Left lung (tissue), 10 donors: ENCODE results near the gene ZDHHC17. TPM values are rescaled to one million over a fixed set of nuclear protein-coding genes. Genes with fewer than 3 reads are reported as not detected.

Experiments used
- ATAC-seq: fragments of 200-7000 bp; cut with Tn5 transposase; one replicate; pipeline ENCODE4 v1.9.1; 2020; ENCODE audit warnings: moderate library complexity
- DNase-seq, 4 donors: peaks; one replicate each; pipeline ENCODE4 v3.0.0-alpha.2; 2013 to 2020
- H3K27ac ChIP-seq, 2 donors: fragments of 200-600 bp; sonication (generic) in 1 of 2; one replicate each; pipeline versions ENCODE4 v1.5.0 to v1.8.0; 2020 to 2021
- H3K27me3 ChIP-seq, 2 donors: fragments of 200-600 bp; sonication (generic) in 1 of 2; one replicate each; pipeline versions ENCODE4 v1.5.0 to v1.8.0; 2020 to 2021
- H3K36me3 ChIP-seq, 2 donors: fragments of 200-600 bp; sonication (generic) in 1 of 2; one replicate each; pipeline versions ENCODE4 v1.5.0 to v1.8.0; 2020 to 2021
- H3K4me1 ChIP-seq, 2 donors: fragments of 200-600 bp; one replicate each; pipeline ENCODE4 v1.8.0; 2021
- H3K4me3 ChIP-seq, 2 donors: fragments of 200-600 bp; sonication (generic) in 1 of 2; one replicate each; pipeline versions ENCODE4 v1.5.0 to v1.8.0; 2020 to 2021; ENCODE audit warnings: mild to moderate bottlenecking in 1 of 2
- H3K9me3 ChIP-seq, 2 donors: fragments of 200-600 bp; sonication (generic) in 1 of 2; one replicate each; pipeline versions ENCODE4 v1.5.0 to v1.8.0; 2020 to 2021
- intact Hi-C, 2 donors: fragments of 100-400 bp; cut with DNase I; formaldehyde crosslinking; loops; one replicate each; pipeline versions ENCODE4 v1.11.2 to v1.14.2; 2022
- polyA plus RNA-seq, 6 donors: library from polyadenylated mRNA; unstranded; fragments of 120-200 nt; gene quantifications; one replicate each; pipeline ENCODE4 v1.2.1, GENCODE V29; 2013; ENCODE audit not compliant: insufficient read length in 6 of 6
- total RNA-seq, 2 donors: library from RNA; stranded (reverse); fragmentation: NEBNext Ultra II Directional; extraction: Animal tissue kit (Norgen Biotek cat#: 25700); gene quantifications; one replicate each; pipeline ENCODE4 v1.2.1, GENCODE V29; 2021
- TF ChIP-seq, protein P1 (sequence below), 2 donors: fragments of 200-600 bp; sonication (generic) in 1 of 2; IDR thresholded peaks; one replicate each; pipeline versions ENCODE4 v1.5.0 to v1.8.0; 2021; ENCODE audit warnings: antibody characterized with exemption in 2 of 2
- donor health status: DM: no; HTN: yes; CAD: no.
- donor health status: DM: no; HTN: no; CAD: no.

Gene ZDHHC17
- total and polyA plus RNA-seq, 8 donors, result 26.8 to 99.6 (median 77.6) TPM

DNA sequence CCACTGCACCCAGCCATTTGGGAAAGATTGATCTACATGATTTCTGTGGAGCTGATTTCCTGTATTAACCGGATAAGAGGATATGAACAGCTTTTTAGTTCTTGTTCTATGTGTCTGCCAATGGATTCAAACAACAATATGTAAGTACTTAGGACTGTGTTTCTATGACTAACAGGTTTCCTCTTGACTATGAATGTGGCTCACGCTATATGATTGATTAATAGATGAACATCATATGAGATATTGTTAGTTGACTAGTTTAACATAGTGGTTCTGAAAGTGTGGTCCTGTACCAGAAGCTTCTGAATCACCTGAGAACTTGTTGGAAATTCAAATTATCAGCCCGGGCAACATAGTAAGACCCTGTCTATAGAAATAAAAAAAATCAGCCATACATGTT lies 127.7 kb downstream of the ZDHHC17 start:
- ATAC-seq (no peak), DNase-seq (no peak)
- Histone ChIP-seq H3K4me3 (no peak overlapping the region), H3K27ac (no peak overlapping the region), H3K36me3 (no peaks in the 10 kb centered on the region), H3K9me3 (peaks cover 0 to 9% of the 10 kb centered on the region in 2 donors), H3K4me1 (no peaks in the 10 kb centered on the region), H3K27me3 (no peaks in the 10 kb centered on the region)
- intact Hi-C loops, result no loop called here
- TF ChIP-seq, protein P1, sequence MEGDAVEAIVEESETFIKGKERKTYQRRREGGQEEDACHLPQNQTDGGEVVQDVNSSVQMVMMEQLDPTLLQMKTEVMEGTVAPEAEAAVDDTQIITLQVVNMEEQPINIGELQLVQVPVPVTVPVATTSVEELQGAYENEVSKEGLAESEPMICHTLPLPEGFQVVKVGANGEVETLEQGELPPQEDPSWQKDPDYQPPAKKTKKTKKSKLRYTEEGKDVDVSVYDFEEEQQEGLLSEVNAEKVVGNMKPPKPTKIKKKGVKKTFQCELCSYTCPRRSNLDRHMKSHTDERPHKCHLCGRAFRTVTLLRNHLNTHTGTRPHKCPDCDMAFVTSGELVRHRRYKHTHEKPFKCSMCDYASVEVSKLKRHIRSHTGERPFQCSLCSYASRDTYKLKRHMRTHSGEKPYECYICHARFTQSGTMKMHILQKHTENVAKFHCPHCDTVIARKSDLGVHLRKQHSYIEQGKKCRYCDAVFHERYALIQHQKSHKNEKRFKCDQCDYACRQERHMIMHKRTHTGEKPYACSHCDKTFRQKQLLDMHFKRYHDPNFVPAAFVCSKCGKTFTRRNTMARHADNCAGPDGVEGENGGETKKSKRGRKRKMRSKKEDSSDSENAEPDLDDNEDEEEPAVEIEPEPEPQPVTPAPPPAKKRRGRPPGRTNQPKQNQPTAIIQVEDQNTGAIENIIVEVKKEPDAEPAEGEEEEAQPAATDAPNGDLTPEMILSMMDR (IDR thresholded peaks at IDR 0.05), result no peak

DNA sequence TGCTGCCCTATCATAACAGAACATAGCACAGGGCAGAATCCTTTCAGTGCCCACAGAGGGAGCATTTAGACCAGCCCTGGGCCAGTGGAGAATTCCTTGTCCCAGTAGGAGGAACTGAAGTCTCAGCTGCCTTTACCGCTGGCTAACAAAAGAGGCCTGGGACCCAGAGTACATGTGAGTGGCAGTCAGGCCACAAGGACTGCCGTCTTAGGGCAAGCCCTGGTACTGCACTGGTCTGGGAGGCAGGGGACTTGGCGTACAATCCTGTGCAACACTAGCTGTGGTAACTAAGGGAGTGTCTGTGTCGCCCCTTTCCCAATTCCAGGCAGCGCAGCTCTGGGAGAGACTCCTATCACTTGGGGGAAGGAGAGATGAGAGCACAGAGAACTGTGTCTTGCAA lies 131.9 kb downstream of the ZDHHC17 start:
- H3K9me3 ChIP-seq, result peaks cover 0 to 9% of the 10 kb centered on the region in 2 donors
- no peaks in the 10 kb centered on the region for H3K36me3 ChIP-seq
- H3K27ac ChIP-seq, result no peak overlapping the region
- H3K4me1 ChIP-seq, result no peaks in the 10 kb centered on the region
- ATAC-seq, result no peak
- H3K27me3 ChIP-seq, result no peaks in the 10 kb centered on the region
- DNase-seq, result no peak
- no peak overlapping the region for H3K4me3 ChIP-seq
- TF ChIP-seq, protein P1 (IDR thresholded peaks at IDR 0.05), result no peak
- intact Hi-C loops, result no loop called here

DNA sequence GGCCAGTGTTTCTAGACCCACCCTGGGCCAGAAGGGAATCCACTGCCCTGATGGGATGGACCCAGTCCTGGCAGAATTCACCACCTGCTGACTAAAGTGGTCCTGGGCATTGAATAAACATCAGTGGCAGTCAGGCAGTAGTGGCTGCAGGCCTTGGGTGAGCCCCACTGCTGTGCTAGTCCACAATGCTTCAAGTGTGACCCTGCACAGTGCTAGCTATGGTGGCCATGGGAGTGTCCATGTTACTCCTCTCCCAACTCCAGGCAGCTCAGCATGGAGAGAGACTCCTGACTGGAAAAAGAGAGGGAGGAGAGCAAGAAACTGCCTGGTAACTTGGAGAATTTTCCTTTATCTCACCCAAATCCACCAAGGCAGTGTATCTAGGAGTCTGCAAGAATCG lies 132.4 kb downstream of the ZDHHC17 start:
- Histone ChIP-seq H3K36me3 (no peaks in the 10 kb centered on the region), H3K27ac (no peak overlapping the region), H3K4me3 (no peak overlapping the region), H3K27me3 (no peaks in the 10 kb centered on the region), H3K9me3 (peaks cover 0 to 9% of the 10 kb centered on the region in 2 donors), H3K4me1 (no peaks in the 10 kb centered on the region)
- DNase-seq (no peak), ATAC-seq (no peak)
- TF ChIP-seq, protein P1 (IDR thresholded peaks at IDR 0.05), result no peak
- intact Hi-C loops, result no loop called here

DNA sequence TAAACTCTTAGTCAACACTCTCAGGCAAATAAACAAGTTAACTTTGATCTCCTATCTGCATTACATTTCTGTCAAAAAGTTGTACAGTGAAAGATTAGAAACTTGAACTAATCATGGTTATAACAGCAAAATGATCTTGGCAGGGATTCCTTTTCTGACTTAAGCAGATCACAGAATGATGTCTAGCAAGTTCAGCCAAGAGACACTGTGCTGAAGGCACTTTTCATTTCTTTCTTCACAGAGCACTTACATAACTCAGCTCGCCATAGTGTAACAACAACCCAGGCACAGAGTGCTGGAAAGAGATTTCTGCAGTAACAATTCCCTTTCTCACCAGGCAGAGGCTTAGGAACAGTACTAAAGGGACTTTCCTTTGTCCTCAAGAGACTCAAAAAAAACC lies 134.5 kb downstream of the ZDHHC17 start:
- intact Hi-C loops, result no loop called here
- H3K27me3 ChIP-seq, result no peaks in the 10 kb centered on the region
- H3K4me3 ChIP-seq, result no peak overlapping the region
- peaks cover 0 to 9% of the 10 kb centered on the region in 2 donors for H3K9me3 ChIP-seq
- H3K36me3 ChIP-seq, result no peaks in the 10 kb centered on the region
- TF ChIP-seq, protein P1 (IDR thresholded peaks at IDR 0.05), result no peak
- H3K4me1 ChIP-seq, result no peaks in the 10 kb centered on the region
- H3K27ac ChIP-seq, result no peak overlapping the region
- ATAC-seq, result peak; percentile 41
- peak in 2 of 4 donors; percentile 66 to 77 for DNase-seq

DNA sequence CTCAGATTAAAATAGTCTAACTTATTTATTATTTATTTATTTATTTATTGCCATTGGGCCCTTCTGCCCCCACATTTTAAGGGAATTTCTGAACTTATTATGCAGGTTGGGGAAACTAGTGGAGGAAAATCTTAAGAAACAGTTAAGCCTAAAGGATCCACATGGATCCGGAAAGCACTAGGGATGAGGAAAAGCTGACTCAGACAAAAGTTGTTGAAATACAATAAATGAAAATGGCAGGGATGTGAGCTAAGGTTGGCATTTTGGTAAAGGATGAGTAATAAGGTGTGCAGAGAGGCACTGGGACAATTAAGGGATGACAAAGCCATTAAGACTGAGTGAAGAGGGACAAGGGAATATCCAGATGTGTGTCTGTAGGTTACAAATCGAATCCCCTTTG lies 135.6 kb downstream of the ZDHHC17 start:
- no peaks in the 10 kb centered on the region for H3K27me3 ChIP-seq
- DNase-seq (no peak), ATAC-seq (no peak)
- no peak overlapping the region for H3K4me3 ChIP-seq
- TF ChIP-seq, protein P1 (IDR thresholded peaks at IDR 0.05), result no peak
- intact Hi-C loops, result no loop called here
- peaks cover 0 to 3% of the 10 kb centered on the region in 2 donors for H3K9me3 ChIP-seq
- no peak overlapping the region for H3K27ac ChIP-seq
- H3K36me3 ChIP-seq, result no peaks in the 10 kb centered on the region
- no peaks in the 10 kb centered on the region for H3K4me1 ChIP-seq
